GM18867 (cell line): ENCODE measurements around the gene MYLK.

Experiments
- ATAC-seq: cut with Tn5 transposase; IDR thresholded peaks from one replicate; pipeline ENCODE4 v1.9.1; 2021; ENCODE audit warnings: mild to moderate bottlenecking, moderate library complexity; ENCODE audit not compliant: unreplicated experiment

Gene MYLK

DNA sequence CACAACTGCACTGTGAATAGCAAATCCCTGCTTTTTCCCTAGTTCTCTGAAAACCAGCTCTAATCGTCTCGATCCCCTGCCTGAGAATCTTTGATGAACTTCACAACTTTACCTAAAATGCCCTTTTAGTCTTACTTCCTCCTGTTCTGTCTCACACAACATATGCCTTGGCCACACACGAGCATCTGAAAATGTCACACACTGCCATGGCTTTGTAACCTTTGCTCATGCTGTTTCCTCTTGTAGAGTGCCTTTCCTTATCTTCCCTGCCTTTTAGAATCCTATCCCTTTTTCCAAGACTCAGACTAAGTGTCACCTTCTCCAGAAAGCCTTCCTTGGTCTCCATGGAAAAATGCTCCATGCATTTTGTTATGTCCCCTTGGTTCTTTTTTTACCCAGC is 227.9 kb downstream of the MYLK start:
- no peak for ATAC-seq

GRCh38 chr3:123655400-123655799 is 228.7 kb downstream of the MYLK start:
- ATAC-seq: no peak

DNA sequence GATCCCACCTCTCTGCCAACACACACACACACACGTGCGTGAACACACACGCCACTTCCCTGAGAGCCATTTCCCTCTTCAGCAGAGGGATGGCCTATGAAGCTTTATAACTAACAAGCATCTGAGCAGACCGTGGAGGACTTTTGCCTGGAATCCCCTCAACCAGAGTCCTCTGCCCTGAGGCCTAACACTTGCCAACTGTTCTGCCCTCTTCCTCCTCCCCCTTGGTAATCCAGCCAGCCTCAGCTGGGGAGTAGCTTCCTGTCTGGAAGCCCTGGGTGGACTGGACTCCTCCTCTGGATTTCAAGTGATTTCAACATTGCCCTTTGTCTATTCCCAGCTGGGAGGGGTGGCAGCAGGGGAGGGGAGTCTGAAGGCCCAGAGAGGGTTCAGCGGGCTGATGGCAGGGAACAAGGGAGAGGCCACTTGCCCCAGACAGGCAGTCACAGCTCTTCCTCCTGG is 230.9 kb downstream of the MYLK start:
- ATAC-seq: no peak

- ATAC-seq: peak; percentile 71
Measured at GRCh38 chr3:123652342-123652984, 231.7 kb downstream of the MYLK start.

DNA sequence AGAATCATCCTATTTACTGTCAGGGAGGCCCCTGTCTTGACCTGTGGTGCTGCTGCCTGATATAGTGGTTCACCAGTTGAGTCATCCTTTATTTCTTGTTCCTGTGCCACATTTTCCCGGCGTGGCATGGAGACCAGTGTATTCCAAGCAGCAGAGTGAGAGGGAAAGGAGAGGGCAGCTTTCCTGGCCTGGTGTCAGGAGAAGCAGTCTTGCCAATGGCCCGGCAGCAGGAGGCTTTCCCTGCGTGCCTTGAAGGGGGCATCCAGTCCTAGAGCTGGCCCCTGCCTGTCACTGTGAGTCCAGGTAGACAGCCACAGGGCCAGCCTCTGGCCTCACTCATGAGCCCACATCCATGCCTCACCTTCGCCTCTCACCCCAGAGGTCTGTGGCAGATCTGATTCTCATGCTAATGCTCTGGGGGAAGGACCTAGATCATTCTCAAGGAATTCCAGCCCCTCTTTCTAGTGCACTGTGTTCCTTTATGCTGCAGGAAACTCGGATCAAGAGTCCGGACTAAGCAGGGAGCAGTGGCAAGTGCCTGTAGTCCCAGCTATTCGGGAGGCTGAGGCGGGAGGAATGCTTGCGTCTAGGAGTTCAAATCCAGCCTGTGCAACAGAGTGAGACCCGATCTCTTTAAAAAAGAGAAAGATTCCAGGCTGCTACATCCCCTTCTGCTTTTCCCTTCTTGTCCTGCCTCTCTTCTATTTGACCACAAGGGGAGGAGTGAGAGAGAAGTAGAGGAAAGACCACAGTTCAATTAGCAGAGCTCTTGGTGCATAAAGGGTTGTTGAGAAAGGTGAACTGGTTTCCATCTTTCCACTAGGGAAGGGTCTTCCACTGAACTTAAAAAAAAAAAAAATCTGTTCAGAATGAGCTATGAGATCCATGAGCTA is 232.4 kb downstream of the MYLK start:
- ATAC-seq: no peak

GRCh38 chr3:123650101-123650500 is 234.0 kb downstream of the MYLK start:
- ATAC-seq: no peak

- no peak for ATAC-seq
Measured at GRCh38 chr3:123648696-123649405, 235.3 kb downstream of the MYLK start.

DNA sequence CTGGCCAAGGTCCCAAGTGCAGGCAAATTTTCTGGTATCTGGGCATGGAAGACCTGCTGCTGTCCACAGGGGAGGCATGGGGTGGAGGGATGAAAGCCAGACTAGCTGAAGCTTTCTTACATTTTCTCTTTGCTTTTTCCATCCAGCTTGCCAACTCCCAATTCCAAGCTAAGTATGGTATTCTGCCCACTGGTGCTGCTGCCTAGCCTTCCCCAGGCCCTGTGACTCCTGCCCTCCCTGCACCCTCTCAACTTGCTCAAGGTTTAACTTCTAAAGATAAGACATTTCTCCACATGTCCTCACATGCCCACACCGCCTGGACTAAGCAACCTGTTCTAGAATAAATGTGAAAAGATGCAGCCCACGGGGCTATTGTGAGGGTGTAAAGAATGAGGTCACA is 239.8 kb downstream of the MYLK start:
- ATAC-seq: no peak

DNA sequence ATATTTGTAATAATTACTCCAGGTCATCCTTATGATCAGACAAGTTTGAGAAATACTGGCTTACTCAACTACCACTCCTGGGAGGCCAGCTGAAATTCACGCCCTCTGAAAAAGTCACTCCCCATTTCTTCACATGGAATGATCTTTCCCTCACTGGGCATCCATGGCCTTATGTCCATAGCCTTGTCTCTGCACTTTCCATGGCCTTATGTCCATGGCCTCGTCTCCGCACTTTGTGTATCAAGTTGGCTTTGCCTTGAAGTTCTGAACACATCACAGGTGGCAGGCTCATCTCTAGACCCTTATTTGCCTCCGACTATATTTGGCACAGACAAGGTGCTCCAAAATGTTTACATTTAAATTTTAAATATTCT is 241.2 kb downstream of the MYLK start:
- no peak for ATAC-seq

DNA sequence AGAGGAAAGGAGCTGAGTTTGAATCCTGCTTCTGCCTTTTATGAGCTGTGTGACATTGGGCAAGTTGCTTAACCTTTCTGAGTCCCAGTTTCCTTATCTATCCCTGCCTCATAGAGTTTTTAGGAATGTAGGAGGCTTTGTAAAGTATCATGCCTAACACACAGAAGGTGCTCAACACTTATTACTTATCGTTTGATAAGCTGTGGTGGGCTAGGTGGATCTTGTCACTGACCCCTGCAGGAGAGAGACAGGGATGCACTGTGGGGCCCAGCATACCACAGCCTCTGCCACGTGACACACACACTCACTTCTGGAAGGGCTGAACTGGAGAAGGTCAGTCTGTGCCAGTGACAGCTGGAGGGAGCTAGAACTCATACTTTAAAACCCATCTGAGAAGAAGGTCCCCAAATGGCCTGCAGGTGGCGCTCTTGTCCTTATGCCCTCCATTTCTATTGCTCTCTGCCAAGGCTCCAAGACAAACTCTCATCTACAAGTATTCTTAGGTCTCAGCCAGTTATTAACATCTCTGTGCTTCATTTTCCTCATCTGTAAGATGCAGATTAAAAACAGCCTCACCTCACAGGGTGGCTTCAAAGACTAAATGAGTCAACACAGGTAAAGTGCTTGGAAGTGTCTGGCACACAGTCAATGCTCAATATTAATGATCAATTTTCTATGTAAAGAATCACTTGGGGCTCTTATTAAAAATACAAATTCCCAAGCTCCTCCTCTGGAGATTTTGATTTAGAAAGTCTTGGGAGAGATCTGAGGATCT is 241.8 kb downstream of the MYLK start:
- peak; percentile 89 for ATAC-seq

DNA sequence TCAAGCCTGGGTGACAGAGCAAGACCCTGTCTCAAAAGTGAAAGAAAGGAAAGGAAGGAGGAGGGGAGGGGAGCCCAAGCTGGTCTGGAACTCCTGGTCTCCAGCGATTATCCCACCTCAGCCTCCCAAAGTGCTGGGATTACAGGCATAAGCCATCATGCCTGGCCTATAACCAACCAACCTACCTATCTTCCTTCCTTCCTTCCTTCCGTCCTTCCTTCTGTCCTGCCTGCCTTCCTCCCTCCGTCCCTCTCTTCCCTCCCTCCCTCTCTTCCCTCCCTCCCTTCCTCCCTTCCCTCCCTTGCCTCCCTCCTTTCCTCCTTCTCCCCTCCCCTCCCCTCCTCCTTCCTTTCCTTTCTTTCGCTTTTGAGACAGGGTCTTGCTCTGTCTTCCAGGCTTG is 242.6 kb downstream of the MYLK start:
- ATAC-seq: no peak

DNA sequence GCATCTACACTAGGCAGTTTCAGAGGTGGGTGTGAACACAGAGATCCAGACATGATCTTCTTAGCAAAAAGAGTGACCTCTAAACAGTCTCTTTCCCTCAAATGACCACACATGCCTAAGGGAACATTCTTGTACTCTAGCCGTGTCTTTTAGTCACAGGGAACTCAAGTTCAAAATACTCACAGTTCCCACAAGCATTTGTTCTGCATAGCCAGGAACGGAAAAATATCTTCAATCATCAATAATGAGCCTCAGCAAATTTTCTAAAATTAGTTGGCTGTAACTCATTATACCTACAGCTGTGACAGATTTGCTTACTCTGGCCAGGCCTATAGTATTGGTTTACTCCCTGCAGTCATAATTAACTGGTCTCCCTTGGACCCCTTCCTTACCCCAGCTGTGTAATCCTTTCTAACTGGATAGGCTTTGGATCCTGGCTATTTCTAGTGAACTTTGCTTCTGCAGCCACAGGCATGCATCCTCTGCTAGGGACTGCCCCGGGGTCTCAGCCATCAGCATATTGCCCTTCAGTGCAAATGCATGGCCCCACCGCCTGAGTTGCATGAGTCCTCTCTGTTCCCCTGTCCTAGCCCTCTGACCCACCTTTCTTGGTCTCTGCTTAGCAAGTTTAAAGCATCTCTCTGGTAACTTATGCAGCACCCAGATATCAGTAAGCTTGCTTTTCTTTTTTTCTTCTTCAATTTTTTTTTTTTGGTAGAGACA is 243.2 kb downstream of the MYLK start:
- ATAC-seq: no peak

DNA sequence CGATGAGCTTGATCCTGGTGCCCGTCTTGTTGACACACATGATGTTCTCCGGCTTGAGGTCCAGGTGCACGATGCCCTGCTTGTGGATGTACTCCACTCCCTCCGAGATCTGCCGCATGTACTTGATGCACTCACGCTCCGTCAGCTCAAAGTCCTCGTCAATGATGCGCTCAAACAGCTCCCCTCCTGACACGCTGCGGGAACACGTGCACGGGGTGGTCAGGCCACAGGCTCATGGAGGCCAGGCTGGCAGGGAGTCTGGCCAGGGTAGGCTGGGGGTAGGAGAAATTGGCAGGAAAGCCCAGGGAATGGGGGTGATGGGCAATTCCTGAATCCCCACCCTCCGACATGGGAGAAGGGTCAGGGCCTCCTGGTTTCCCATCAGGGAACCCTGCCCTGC is 243.8 kb downstream of the MYLK start:
- no peak for ATAC-seq

- no peak for ATAC-seq
Measured at GRCh38 chr3:123638936-123639689, 245.0 kb downstream of the MYLK start.

DNA sequence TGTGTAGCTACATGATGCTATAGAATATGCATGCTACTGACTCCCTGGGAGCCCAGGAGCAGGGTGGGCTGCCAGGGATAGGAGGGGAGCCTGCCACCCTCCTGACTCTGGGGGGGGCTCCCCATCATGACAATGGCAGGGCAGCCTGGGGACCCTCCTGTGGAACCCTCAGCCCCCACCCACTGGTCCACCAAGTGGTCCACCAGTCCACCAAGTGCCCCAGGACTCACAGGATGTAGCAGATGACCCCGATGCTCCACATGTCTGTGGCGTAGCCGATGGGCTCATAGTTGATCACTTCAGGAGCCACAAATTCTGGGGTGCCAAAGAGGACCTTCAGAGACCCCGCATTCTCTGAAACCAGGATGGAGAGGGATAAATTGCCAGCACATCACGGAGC is 246.3 kb downstream of the MYLK start:
- no peak for ATAC-seq

GRCh38 chr3:123637131-123637530 is 247.0 kb downstream of the MYLK start:
- ATAC-seq: no peak

DNA sequence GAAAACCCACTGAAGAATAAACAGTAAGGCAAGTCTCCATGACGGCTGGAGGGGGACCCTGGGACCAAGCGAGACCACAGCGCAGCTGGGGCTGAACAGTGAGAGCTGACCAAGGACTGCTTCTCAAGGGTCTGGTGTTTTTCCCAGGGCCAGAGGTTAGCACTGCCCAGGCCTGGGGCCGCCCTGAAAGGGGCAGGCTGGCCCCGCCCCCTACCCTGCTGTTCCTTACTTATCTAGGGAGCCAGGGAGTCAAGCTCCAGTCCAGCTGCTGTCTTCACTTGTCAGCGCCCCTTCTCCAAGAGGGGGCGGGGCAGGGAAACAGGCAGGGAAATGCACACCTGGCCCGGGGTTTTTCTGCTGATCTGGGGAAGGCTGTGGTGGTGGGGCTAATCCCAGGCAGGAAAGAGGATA is 247.7 kb downstream of the MYLK start:
- no peak for ATAC-seq

GRCh38 chr3:123635717-123636116 is 248.4 kb downstream of the MYLK start:
- no peak for ATAC-seq

DNA sequence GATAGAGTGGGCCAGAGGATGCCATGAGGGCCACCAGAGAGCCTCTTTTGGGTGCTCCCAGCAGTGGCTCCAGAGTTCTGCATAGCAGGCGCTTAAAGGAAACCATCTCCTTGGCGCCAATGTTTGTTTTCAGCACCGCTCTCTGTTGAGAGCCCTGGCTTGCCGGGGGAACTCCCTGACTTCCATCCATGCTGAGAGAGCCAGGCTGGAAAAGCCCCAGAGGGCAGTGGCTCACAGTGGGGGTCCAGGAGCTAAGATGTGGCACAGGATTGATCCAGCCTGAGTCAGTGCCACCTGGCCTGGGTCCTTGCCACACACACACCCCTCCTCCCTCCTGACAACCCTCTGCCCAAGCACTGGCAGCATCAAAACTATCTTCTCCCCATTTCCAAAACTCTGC is 248.9 kb downstream of the MYLK start:
- ATAC-seq: no peak
